Stomach (tissue), 4 donors: ENCODE measurements around the gene MLLT6.

Experiments
- POLR2A ChIP-seq, 4 donors: fragments of 450-650 bp; IDR thresholded peaks; one replicate each; pipeline ENCODE4 v1.6.1; 2016; ENCODE audit warnings: antibody characterized with exemption in 4 of 4, control low read depth in 2 of 4, mild to moderate bottlenecking in 1 of 4, moderate library complexity in 1 of 4
- POLR2AphosphoS5 ChIP-seq, 3 donors: sonication (generic); formaldehyde crosslinking; IDR thresholded peaks; one replicate each; pipeline ENCODE4 v1.6.1; 2016; ENCODE audit warnings: antibody characterized with exemption in 3 of 3
- TF ChIP-seq, protein P1 (sequence below), 7 experiments: fragments of 450-650 bp in 4 of 7; fragments of 200-600 bp in 3 of 7; sonication (generic) in 3 of 7; IDR thresholded peaks; one replicate each; pipeline ENCODE4 v1.5.1; 2016 to 2019; ENCODE audit warnings: antibody characterized with exemption in 7 of 7, control low read depth in 2 of 7, mild to moderate bottlenecking in 1 of 7

DNA sequence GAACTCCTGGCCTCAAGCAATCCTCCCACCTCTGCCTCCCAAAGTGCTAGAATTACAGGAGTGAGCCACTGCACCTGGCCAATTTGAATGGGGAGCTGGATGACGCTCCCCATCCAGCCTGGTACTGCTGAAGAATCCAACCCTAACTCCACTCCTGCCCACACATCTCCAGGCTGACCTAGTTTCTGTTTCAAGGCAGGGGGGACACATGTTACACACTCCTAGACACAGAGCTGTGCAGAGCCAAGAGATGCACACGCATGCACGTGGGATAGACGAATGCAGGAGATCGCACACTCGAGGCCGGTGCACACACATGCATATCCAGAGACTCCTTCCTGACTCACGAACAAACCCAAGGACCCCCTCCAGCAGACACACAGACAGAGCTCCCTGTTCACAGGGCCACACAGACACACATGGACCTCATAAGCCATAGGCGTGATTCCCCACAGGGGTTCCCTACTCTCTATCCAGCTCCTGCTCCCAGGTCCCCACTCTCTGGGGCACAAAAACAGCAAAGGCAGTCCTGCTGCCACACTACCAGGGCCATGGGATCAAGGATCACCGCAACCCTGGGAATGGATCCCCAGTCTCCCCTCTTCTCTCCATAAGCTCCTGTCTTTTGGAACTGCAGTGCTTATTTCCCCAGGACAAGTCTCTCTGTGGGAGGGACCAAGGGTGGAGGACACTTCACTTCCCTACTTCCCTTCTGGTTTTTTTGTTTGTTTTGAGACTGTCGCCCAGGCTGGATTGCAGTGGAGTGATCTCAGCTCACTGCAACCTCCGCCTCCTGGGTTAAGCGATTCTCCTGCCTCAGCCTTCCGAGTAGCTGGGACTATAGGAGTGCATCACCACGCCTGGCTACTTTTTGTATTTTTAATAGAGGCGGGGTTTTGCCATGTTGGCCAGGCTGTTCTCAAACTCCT is 44.7 kb upstream of the MLLT6 start:
- TF ChIP-seq POLR2AphosphoS5 (IDR thresholded peaks at IDR 0.05) = no peak
- TF ChIP-seq, protein P1, sequence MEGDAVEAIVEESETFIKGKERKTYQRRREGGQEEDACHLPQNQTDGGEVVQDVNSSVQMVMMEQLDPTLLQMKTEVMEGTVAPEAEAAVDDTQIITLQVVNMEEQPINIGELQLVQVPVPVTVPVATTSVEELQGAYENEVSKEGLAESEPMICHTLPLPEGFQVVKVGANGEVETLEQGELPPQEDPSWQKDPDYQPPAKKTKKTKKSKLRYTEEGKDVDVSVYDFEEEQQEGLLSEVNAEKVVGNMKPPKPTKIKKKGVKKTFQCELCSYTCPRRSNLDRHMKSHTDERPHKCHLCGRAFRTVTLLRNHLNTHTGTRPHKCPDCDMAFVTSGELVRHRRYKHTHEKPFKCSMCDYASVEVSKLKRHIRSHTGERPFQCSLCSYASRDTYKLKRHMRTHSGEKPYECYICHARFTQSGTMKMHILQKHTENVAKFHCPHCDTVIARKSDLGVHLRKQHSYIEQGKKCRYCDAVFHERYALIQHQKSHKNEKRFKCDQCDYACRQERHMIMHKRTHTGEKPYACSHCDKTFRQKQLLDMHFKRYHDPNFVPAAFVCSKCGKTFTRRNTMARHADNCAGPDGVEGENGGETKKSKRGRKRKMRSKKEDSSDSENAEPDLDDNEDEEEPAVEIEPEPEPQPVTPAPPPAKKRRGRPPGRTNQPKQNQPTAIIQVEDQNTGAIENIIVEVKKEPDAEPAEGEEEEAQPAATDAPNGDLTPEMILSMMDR (IDR thresholded peaks at IDR 0.05) = no peak
- no peak for TF ChIP-seq POLR2A (IDR thresholded peaks at IDR 0.05)
